Lower leg skin (tissue), 4 donors: ENCODE data around the gene WDR33. TPM values are rescaled to one million over a fixed set of nuclear protein-coding genes. Genes with fewer than 3 reads are reported as not detected.
A peak's percentile ranks its signal among the peaks of the same experiment; 100 is the strongest.
"Not testable (repeated sequence)": the region's sequence is repeated elsewhere in the genome, so short reads cannot be mapped to it uniquely, and the experiment has no call there.

Source experiments
- DNase-seq, 2 donors: peaks; one replicate each; pipeline ENCODE4 v3.0.0-alpha.2; 2019; ENCODE audit warnings: low spot score in 2 of 2
- H3K4me3 ChIP-seq: fragments of 200-600 bp; sonication (generic); 2 replicates; pipeline ENCODE4 v1.5.1; 2017; ENCODE audit warnings: mild to moderate bottlenecking, low read depth; ENCODE audit not compliant: poor library complexity, severe bottlenecking
- POLR2A ChIP-seq, 2 donors: fragments of 450-650 bp; IDR thresholded peaks; one replicate each; pipeline ENCODE4 v1.6.1; 2016 to 2017; ENCODE audit warnings: antibody characterized with exemption in 2 of 2, mild to moderate bottlenecking in 1 of 2, moderate library complexity in 1 of 2
- WGBS, 2 donors: methylation state at CpG; one replicate each; pipeline ENCODE4 v1.1.5; 2018; 5-methylcytosine and 5-hydroxymethylcytosine counted together
- intact Hi-C: fragments of 100-400 bp; cut with DNase I; formaldehyde crosslinking; loops from one replicate; pipeline ENCODE4 v1.15.0; 2023; ENCODE audit warnings: low total_unique reads
- total RNA-seq, 4 donors: library from RNA; depleted of rRNA; stranded (reverse); fragments of >200 nt; gene quantifications; one replicate each; pipeline ENCODE4 v1.1.0, GENCODE V29; 2016
- TF ChIP-seq, protein P1 (sequence below), 3 donors: fragments of 450-650 bp; IDR thresholded peaks; one replicate each; pipeline ENCODE4 v1.5.1; 2016; ENCODE audit warnings: antibody characterized with exemption in 3 of 3, mild to moderate bottlenecking in 3 of 3, moderate library complexity in 2 of 3

Gene WDR33
- total RNA-seq, 4 donors from 2014 or later, result 31.6 to 44.8 (median 32.5) TPM

GRCh38 chr2:127818241-127818640, 7.3 kb upstream of the WDR33 start:
- no peak overlapping the region for H3K4me3 ChIP-seq
- TF ChIP-seq, protein P1, sequence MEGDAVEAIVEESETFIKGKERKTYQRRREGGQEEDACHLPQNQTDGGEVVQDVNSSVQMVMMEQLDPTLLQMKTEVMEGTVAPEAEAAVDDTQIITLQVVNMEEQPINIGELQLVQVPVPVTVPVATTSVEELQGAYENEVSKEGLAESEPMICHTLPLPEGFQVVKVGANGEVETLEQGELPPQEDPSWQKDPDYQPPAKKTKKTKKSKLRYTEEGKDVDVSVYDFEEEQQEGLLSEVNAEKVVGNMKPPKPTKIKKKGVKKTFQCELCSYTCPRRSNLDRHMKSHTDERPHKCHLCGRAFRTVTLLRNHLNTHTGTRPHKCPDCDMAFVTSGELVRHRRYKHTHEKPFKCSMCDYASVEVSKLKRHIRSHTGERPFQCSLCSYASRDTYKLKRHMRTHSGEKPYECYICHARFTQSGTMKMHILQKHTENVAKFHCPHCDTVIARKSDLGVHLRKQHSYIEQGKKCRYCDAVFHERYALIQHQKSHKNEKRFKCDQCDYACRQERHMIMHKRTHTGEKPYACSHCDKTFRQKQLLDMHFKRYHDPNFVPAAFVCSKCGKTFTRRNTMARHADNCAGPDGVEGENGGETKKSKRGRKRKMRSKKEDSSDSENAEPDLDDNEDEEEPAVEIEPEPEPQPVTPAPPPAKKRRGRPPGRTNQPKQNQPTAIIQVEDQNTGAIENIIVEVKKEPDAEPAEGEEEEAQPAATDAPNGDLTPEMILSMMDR (IDR thresholded peaks at IDR 0.05), result no peak
- WGBS, 2 donors, result 81 to 86% methylated on average over 5 of the region's 5 CpGs
- intact Hi-C loops, result no loop called here
- no peak for DNase-seq

GRCh38 chr2:127814677-127815076, 3.7 kb upstream of the WDR33 start:
- DNase-seq, result no peak
- 89 to 90% methylated on average over 1 of the region's 1 CpG for WGBS, 2 donors

DNA sequence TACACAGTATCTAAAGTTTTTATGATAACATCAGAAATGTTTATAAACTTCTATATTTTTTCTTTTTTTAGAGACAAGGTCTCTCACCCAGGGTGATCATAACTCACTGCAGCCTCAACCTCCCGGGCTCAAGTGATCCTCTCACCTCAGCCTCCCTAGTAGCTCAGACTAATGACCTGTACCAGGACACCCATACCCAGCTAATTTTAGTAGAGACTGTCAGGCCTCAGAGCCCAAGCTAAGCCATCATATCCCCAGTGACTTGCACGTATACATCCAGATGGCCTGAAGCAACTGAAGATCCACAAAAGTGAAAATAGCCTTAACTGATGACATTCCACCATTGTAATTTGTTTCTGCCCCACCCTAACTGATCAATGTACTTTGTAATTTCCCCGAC, 1.5 kb upstream of the WDR33 start:
- WGBS, 2 donors, result 91 to 95% methylated on average over 3 of the region's 3 CpGs
- intact Hi-C loops, H3K4me3 ChIP-seq, DNase-seq: not testable (repeated sequence)

More at GRCh38 chr2:127814677-127815076, 3.7 kb upstream of the WDR33 start:
- TF ChIP-seq, protein P1 (IDR thresholded peaks at IDR 0.05), result no peak
- TF ChIP-seq POLR2A (IDR thresholded peaks at IDR 0.05), result no peak
- no peak overlapping the region for H3K4me3 ChIP-seq
- intact Hi-C loops, result no loop called here

- intact Hi-C loops, result no loop called here
- WGBS, 2 donors, result 40 to 45% methylated on average over 34 of the region's 34 CpGs
- peak overlapping the region; percentile 72 for H3K4me3 ChIP-seq
- TF ChIP-seq POLR2A (IDR thresholded peaks at IDR 0.05), result no peak
- TF ChIP-seq, protein P1 (IDR thresholded peaks at IDR 0.05), result no peak
- no peak for DNase-seq
Observed at GRCh38 chr2:127811397-127812321, 688 bp upstream of the WDR33 start.

GRCh38 chr2:127810156-127810618, 784 bp downstream of the WDR33 start:
- WGBS, 2 donors, result 0 to 1% methylated on average over 10 of the region's 10 CpGs
- TF ChIP-seq, protein P1 (IDR thresholded peaks at IDR 0.05), result no peak
- TF ChIP-seq POLR2A (IDR thresholded peaks at IDR 0.05), result no peak
- peak in 1 of 2 donors; percentile 63 for DNase-seq
- H3K4me3 ChIP-seq, result peak overlapping the region; percentile 72
- intact Hi-C loops, result no loop called here

DNA sequence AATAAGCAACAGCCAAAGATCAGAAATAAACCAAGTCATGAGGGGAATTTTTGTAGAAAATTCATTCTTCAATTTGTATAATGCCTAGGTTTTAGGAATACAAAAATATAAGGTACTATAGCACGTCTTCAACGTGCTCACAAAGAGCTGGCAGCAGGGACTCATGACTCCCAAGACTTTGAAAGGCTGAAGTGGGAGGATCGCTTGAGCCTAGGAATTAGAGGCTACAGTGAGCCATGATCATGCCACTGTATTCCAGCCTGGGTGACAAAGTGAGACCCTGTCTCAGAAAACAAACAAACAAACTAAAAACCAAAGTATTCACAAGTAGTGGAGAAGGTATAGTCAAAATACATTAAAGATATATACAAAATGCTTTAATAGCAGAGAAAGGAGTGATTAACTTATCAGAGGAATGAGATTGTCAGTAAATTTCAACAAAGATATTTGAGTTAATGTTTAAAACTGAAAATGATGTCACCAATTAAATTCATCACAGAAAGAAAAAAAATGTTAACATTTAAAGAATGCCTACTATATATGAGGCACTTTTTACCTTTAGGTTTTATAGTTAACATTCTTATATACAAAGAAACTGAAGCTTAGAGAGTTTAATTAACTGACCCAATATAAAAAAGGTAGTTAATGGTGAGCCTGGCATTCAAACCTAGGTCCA, 3.2 kb downstream of the WDR33 start:
- intact Hi-C loops, result no loop called here
- TF ChIP-seq, protein P1 (IDR thresholded peaks at IDR 0.05), result no peak
- TF ChIP-seq POLR2A (IDR thresholded peaks at IDR 0.05), result no peak
- no peak overlapping the region for H3K4me3 ChIP-seq
- 81% methylated on average over 3 of the region's 3 CpGs for WGBS, 2 donors
- peak in 1 of 2 donors; percentile 12 for DNase-seq

- peak in 1 of 2 donors; percentile 20 for DNase-seq
- 79 to 82% methylated on average over 6 of the region's 6 CpGs for WGBS, 2 donors
- intact Hi-C loops, H3K4me3 ChIP-seq: not testable (repeated sequence)
Observed at GRCh38 chr2:127806860-127807259, 4.1 kb downstream of the WDR33 start.
